HepG2 (cell line): ENCODE data around the gene GLS2. TPM values are rescaled to one million over a fixed set of nuclear protein-coding genes. Genes with fewer than 3 reads are reported as not detected.
A peak's percentile ranks its signal among the peaks of the same experiment; 100 is the strongest.

Source experiments
- ATF7 ChIP-seq, 2 experiments: fragments of 450-650 bp in 1 of 2; sonication (generic) in 1 of 2; formaldehyde crosslinking in 1 of 2; IDR thresholded peaks; 2 replicates each; pipeline versions ENCODE4 v1.4.0 to v1.6.1; 2016 to 2020; ENCODE audit warnings: antibody characterized with exemption in 1 of 2, mild to moderate bottlenecking in 1 of 2, missing genetic modification reagents in 1 of 2
- ZBTB39 ChIP-seq: sonication (generic); formaldehyde crosslinking; IDR thresholded peaks from 2 replicates; pipeline ENCODE4 v1.5.0; 2020; ENCODE audit warnings: missing genetic modification reagents
- ZNF225 ChIP-seq: sonication (generic); formaldehyde crosslinking; IDR thresholded peaks from 2 replicates; pipeline ENCODE4 v1.4.0; 2020; ENCODE audit warnings: mild to moderate bottlenecking, missing genetic modification reagents
- polyA plus RNA-seq, 8 experiments: library from polyadenylated mRNA; depleted of rRNA in 3 of 8; stranded (reverse) in 7 of 8; unstranded in 1 of 8; fragments of >200 nt; fragmentation: Illumina TruSeq in 4 of 8; extraction: Trizol in 4 of 8; gene quantifications; 2 replicates each; pipeline versions ENCODE4 v1.2.1 to v1.2.3, GENCODE V29; 2011 to 2016; ENCODE audit warnings: low read depth in 4 of 8, missing spikeins in 1 of 8, mixed read lengths in 1 of 8; ENCODE audit not compliant: insufficient read depth in 1 of 8
- total RNA-seq, 5 experiments: library from RNA; depleted of rRNA; stranded (reverse); fragments of >200 nt; fragmentation: Illumina TruSeq; extraction: Trizol; gene quantifications; 2 replicates each; pipeline ENCODE4 v1.2.3, GENCODE V29; 2016; ENCODE audit warnings: low read depth in 1 of 5
- TF ChIP-seq, protein P1 (sequence below): IDR thresholded peaks from 2 replicates; pipeline ENCODE4 v1.4.0; 2020; ENCODE audit warnings: mild to moderate bottlenecking, missing genetic modification reagents

GLS2 gene
- total and polyA plus RNA-seq, 2 of the 13 experiments (the other 11 are each of a cell fraction or from before 2014, with no cell fraction given) = 8.6 to 12.2 TPM

- TF ChIP-seq, protein P1, sequence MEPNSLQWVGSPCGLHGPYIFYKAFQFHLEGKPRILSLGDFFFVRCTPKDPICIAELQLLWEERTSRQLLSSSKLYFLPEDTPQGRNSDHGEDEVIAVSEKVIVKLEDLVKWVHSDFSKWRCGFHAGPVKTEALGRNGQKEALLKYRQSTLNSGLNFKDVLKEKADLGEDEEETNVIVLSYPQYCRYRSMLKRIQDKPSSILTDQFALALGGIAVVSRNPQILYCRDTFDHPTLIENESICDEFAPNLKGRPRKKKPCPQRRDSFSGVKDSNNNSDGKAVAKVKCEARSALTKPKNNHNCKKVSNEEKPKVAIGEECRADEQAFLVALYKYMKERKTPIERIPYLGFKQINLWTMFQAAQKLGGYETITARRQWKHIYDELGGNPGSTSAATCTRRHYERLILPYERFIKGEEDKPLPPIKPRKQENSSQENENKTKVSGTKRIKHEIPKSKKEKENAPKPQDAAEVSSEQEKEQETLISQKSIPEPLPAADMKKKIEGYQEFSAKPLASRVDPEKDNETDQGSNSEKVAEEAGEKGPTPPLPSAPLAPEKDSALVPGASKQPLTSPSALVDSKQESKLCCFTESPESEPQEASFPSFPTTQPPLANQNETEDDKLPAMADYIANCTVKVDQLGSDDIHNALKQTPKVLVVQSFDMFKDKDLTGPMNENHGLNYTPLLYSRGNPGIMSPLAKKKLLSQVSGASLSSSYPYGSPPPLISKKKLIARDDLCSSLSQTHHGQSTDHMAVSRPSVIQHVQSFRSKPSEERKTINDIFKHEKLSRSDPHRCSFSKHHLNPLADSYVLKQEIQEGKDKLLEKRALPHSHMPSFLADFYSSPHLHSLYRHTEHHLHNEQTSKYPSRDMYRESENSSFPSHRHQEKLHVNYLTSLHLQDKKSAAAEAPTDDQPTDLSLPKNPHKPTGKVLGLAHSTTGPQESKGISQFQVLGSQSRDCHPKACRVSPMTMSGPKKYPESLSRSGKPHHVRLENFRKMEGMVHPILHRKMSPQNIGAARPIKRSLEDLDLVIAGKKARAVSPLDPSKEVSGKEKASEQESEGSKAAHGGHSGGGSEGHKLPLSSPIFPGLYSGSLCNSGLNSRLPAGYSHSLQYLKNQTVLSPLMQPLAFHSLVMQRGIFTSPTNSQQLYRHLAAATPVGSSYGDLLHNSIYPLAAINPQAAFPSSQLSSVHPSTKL (CRISPR knock-in tag) = peak; percentile 73; the same call in 1 of the 2 replicates
- TF ChIP-seq ATF7 (IDR thresholded peaks at IDR 0.05) (no peak), ATF7 (CRISPR knock-in tag; IDR thresholded peaks at IDR 0.05) (0 out of 2 replicates have a peak, but pooled peaks have one; percentile 59), ZNF225 (CRISPR knock-in tag) (no peak), ZBTB39 (CRISPR knock-in tag) (peak; percentile 62; the same call in 1 of the 2 replicates)
Measured at GRCh38 chr12:56468216-56469006, 19.6 kb downstream of the GLS2 start, which contains the start of gene SPRYD4 (continued).
